Testis (tissue), 3 donors: ENCODE measurements around the gene EVC2. TPM values are rescaled to one million over a fixed set of nuclear protein-coding genes. Genes with fewer than 3 reads are reported as not detected.

Source experiments
- DNase-seq: peaks from one replicate; pipeline ENCODE4 v3.0.0-alpha.2; 2019
- H3K27ac ChIP-seq, 2 donors: fragments of 200-600 bp; sonication (generic); one replicate each; pipeline ENCODE4 v1.5.1; 2019
- H3K27me3 ChIP-seq: fragments of 200-600 bp; sonication (generic); one replicate; pipeline ENCODE4 v1.5.1; 2019
- H3K36me3 ChIP-seq: fragments of 200-600 bp; sonication (generic); one replicate; pipeline ENCODE4 v1.5.1; 2017; ENCODE audit warnings: low read depth; ENCODE audit errors: missing control alignments
- H3K4me1 ChIP-seq: fragments of 200-600 bp; sonication (generic); one replicate; pipeline ENCODE4 v1.5.1; 2019
- H3K4me3 ChIP-seq, 2 donors: fragments of 200-600 bp; sonication (generic); one replicate each; pipeline ENCODE4 v1.5.1; 2017 to 2019
- H3K9me3 ChIP-seq: fragments of 200-600 bp; sonication (generic); one replicate; pipeline ENCODE4 v1.5.1; 2017
- CTCF ChIP-seq, 3 experiments: fragments of 450-650 bp in 2 of 3; fragments of 200-600 bp in 1 of 3; sonication (generic) in 1 of 3; IDR thresholded peaks; one replicate each; pipeline ENCODE4 v1.5.1; 2016 to 2019; ENCODE audit warnings: antibody characterized with exemption in 3 of 3, mild to moderate bottlenecking in 2 of 3, moderate library complexity in 1 of 3
- POLR2A ChIP-seq: fragments of 450-650 bp; IDR thresholded peaks from one replicate; pipeline ENCODE4 v1.6.1; 2017; ENCODE audit warnings: antibody characterized with exemption, mild to moderate bottlenecking, moderate library complexity
- WGBS, 2 donors: methylation state at CpG; one replicate each; pipeline ENCODE4 v1.1.5; 2018; 5-methylcytosine and 5-hydroxymethylcytosine counted together
- intact Hi-C: fragments of 100-400 bp; cut with DNase I; formaldehyde crosslinking; loops from one replicate; pipeline ENCODE4 v1.15.1; 2023; ENCODE audit warnings: low total_unique reads
- polyA plus RNA-seq: library from polyadenylated mRNA; stranded (reverse); fragments of 350-450 nt; fragmentation: Illumina TruSeq; extraction: RNeasy Lipid Tissue Mini Kit (QIAGEN cat#74804); gene quantifications from one replicate; pipeline ENCODE4 v1.2.3, GENCODE V29; 2014; ENCODE audit warnings: low read depth, low replicate concordance; ENCODE audit not compliant: insufficient read depth
- total RNA-seq, 2 donors: library from RNA; depleted of rRNA; stranded (reverse); fragments of >200 nt; gene quantifications; one replicate each; pipeline ENCODE4 v1.2.3, GENCODE V29; 2016

The EVC2 gene
- total and polyA plus RNA-seq, 3 donors from 2014 or later: 2.9 to 10.2 (median 10.0) TPM

GRCh38 chr4:5532100-5532499 is 176.3 kb downstream of the EVC2 start:
- Histone ChIP-seq H3K9me3 (no peaks in the 10 kb centered on the region), H3K27ac (no peak overlapping the region), H3K36me3 (no peaks in the 10 kb centered on the region), H3K27me3 (no peaks in the 10 kb centered on the region), H3K4me1 (no peaks in the 10 kb centered on the region), H3K4me3 (no peak overlapping the region)
- intact Hi-C loops: no loop called here
- TF ChIP-seq CTCF (IDR thresholded peaks at IDR 0.05) (no peak), POLR2A (no peak)
- WGBS, 2 donors: 92 to 100% methylated on average over 2 of the region's 2 CpGs
- DNase-seq: no peak

- TF ChIP-seq POLR2A: no peak
- no peak for TF ChIP-seq CTCF (IDR thresholded peaks at IDR 0.05)
- Histone ChIP-seq H3K4me3 (no peak overlapping the region), H3K27ac (no peak overlapping the region), H3K9me3 (no peaks in the 10 kb centered on the region), H3K36me3 (no peaks in the 10 kb centered on the region), H3K27me3 (no peaks in the 10 kb centered on the region), H3K4me1 (no peaks in the 10 kb centered on the region)
- intact Hi-C loops: no loop called here
- no peak for DNase-seq
- 90 to 96% methylated on average over 3 to 4 of the region's 4 CpGs for WGBS, 2 donors
Measured at GRCh38 chr4:5528031-5528436, 180.3 kb downstream of the EVC2 start.

GRCh38 chr4:5527211-5527610 is 181.1 kb downstream of the EVC2 start:
- no peak for TF ChIP-seq POLR2A
- 57 to 59% methylated on average over 3 of the region's 3 CpGs for WGBS, 2 donors
- H3K4me1 ChIP-seq: no peaks in the 10 kb centered on the region
- H3K4me3 ChIP-seq: no peak overlapping the region
- H3K27ac ChIP-seq: no peak overlapping the region
- H3K27me3 ChIP-seq: no peaks in the 10 kb centered on the region
- intact Hi-C loops: no loop called here
- no peaks in the 10 kb centered on the region for H3K9me3 ChIP-seq
- H3K36me3 ChIP-seq: no peaks in the 10 kb centered on the region
- no peak for DNase-seq

GRCh38 chr4:5526080-5526846 is 182.1 kb downstream of the EVC2 start:
- Histone ChIP-seq H3K4me1 (no peaks in the 10 kb centered on the region), H3K4me3 (no peak overlapping the region), H3K27me3 (no peaks in the 10 kb centered on the region), H3K9me3 (no peaks in the 10 kb centered on the region), H3K36me3 (no peaks in the 10 kb centered on the region), H3K27ac (no peak overlapping the region)
- DNase-seq: no peak
- 48 to 64% methylated on average over 3 of the region's 3 CpGs for WGBS, 2 donors
- no peak for TF ChIP-seq POLR2A
- TF ChIP-seq CTCF (IDR thresholded peaks at IDR 0.05): no peak
- intact Hi-C loops: no loop called here

GRCh38 chr4:5524446-5525299 is 183.7 kb downstream of the EVC2 start:
- no peaks in the 10 kb centered on the region for H3K4me1 ChIP-seq
- H3K9me3 ChIP-seq: no peaks in the 10 kb centered on the region
- 55 to 57% methylated on average over 5 of the region's 5 CpGs for WGBS, 2 donors
- TF ChIP-seq CTCF (IDR thresholded peaks at IDR 0.05) (no peak), POLR2A (no peak)
- no peaks in the 10 kb centered on the region for H3K27me3 ChIP-seq
- DNase-seq: peak; percentile 68
- no peak overlapping the region for H3K4me3 ChIP-seq
- H3K27ac ChIP-seq: peak overlapping the region; percentile 23
- no peaks in the 10 kb centered on the region for H3K36me3 ChIP-seq
- intact Hi-C loops: no loop called here
